Omental fat pad (tissue), 4 donors: ENCODE data around the gene MTFR1L. TPM values are rescaled to one million over a fixed set of nuclear protein-coding genes. Genes with fewer than 3 reads are reported as not detected.

ENCODE experiments used
- ATAC-seq: fragments of 150-250 bp; one replicate; pipeline ENCODE4 v1.9.1; 2016; ENCODE audit warnings: mild to moderate bottlenecking, moderate library complexity; ENCODE audit not compliant: low FRiP score
- DNase-seq: peaks from one replicate; pipeline ENCODE4 v3.0.0-alpha.2; 2019; ENCODE audit warnings: low spot score
- CTCF ChIP-seq, 3 donors: fragments of 450-650 bp; IDR thresholded peaks; one replicate each; pipeline ENCODE4 v1.5.1; 2016 to 2017; ENCODE audit warnings: antibody characterized with exemption in 3 of 3, mild to moderate bottlenecking in 3 of 3, moderate library complexity in 2 of 3
- total RNA-seq, 4 donors: library from RNA; depleted of rRNA; stranded (reverse); fragments of >200 nt; gene quantifications; one replicate each; pipeline ENCODE4 v1.1.0, GENCODE V29; 2016

The MTFR1L gene
- total RNA-seq, 4 donors from 2014 or later, result 40.8 to 84.2 (median 61.3) TPM

- ATAC-seq, result no peak
- TF ChIP-seq CTCF (IDR thresholded peaks at IDR 0.05), result no peak
- DNase-seq, result no peak
Measured at GRCh38 chr1:25792115-25792514, 27.6 kb upstream of the MTFR1L start.

DNA sequence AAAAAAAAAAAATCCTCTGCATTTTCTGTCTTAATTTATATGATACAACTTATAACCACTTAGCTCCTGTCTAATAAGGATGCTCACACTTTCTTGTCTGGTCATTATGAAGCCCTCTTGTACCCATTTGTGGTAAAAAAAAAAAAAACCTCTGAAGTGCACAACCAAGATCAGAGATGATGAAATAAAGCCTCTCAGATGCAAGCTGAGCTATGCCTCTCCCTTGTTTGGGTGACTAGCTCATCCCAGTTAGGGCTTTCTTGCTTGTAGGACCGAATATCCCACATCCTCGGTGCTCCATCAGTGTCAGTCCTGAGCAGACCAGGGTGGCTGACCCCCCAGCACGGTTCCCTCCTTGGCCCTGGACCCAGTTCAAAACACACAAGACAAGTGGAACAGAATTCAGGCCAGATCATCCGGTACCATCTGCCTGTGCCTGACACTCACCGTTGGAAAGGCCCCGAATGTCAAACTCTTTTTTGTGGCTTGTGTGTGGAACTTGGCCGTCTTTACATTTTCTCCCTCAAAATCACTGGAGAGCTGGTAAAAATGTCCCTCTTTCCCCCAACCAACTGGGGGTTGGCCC, 26.1 kb upstream of the MTFR1L start:
- TF ChIP-seq CTCF (IDR thresholded peaks at IDR 0.05), result no peak
- DNase-seq, result no peak
- ATAC-seq, result no peak

GRCh38 chr1:25794325-25794724, 25.4 kb upstream of the MTFR1L start:
- no peak for DNase-seq
- no peak for ATAC-seq
- no peak for TF ChIP-seq CTCF (IDR thresholded peaks at IDR 0.05)

DNA sequence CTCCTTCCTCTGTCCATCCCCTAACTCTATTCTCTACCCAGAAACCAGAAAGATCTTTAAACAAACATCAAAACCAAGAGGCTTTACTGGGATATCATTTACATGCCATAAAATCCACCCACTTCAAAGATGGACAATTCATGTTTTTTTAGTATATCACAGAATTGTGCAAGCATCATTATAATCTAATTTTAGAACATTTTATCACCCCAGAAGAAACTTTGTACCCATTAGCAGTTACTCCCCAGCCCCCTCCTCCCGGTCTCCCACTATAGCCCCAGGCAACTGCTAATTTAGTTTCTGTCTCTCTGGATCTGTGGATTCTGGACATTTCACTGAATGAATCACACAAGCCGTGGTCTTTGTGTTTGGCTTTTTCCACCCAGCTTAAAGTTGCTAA, 24.5 kb upstream of the MTFR1L start:
- ATAC-seq (no peak), DNase-seq (no peak)
- no peak for TF ChIP-seq CTCF (IDR thresholded peaks at IDR 0.05)

DNA sequence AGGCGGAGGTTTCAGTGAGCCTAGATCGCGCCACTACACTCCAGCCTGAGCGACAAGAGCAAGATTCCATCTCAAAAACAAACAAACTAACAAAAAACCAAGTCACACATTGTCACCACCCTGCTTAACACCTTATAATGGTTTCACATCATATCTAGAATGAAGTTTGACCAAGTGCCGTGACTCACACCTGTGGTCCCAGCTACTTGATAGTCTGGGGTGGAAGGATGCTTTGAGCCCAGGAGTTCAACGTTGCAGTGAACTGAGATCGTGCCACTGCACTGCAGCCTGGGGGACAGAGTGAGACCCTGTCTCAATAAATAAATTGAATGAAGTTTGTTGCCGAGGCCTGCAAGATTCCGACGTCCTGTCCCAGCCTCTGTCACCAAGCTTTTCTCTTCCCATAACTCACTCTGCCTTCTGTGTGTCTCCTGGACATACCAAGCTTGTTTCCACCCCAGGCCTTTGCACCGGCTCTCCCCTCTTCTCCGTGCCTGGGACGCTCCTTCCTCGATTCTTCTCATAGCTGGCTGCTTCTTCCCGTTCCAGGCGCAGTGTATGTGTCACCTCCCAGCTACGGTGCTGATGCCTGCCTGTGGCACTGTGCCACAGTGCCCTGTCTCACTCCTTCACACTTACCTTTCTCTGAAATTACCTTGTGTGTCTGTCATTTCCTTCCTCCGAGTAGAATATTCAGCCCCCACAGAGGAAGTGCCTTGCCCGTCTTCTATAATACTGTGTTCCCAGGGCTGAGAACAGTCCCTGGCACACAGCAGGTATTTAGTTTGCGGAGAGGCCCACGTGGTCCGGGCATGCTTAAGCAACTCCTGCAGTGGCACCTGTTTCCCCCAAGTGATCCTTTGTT, 23.6 kb upstream of the MTFR1L start:
- ATAC-seq (no peak), DNase-seq (no peak)
- TF ChIP-seq CTCF (IDR thresholded peaks at IDR 0.05), result no peak

GRCh38 chr1:25796811-25797458, 22.8 kb upstream of the MTFR1L start:
- TF ChIP-seq CTCF (IDR thresholded peaks at IDR 0.05), result no peak
- ATAC-seq, result no peak
- peak; percentile 95 for DNase-seq
